K562 (cell line): Measurements from ENCODE around the gene TMEFF2. TPM values are rescaled to one million over a fixed set of nuclear protein-coding genes. Genes with fewer than 3 reads are reported as not detected.

ENCODE experiments used
- ATAC-seq: fragments of 200-7000 bp; cut with Tn5 transposase; 3 replicates; pipeline ENCODE4 v1.9.1; 2020; ENCODE audit warnings: moderate library complexity
- BruUV-seq: library from RNA; stranded (reverse); fragments of 400-500 nt; replicated peaks from 2 replicates; lab custom pipeline; 2021; lab: Mats Ljungman, UMichigan
- CTCF ChIA-PET: fragments of 300-600 bp; formaldehyde crosslinking; extraction: SDS; loops from one replicate; lab custom pipeline; 2021; ENCODE audit warnings: low intra/inter-chr PET ratio; lab: Yijun Ruan, JAX
- POLR2A ChIA-PET: fragments of 300-600, 350-650 bp; sonication (Branson Sonifier 250); formaldehyde crosslinking; extraction: SDS; loops from one replicate; lab custom pipeline; 2021; ENCODE audit warnings: antibody characterized with exemption, inconsistent platforms; lab: Yijun Ruan, JAX
- DNase-seq, 4 experiments: peaks; one replicate each; pipeline versions ENCODE4 v3.0.0 to v3.0.0-alpha.2; 2011 to 2018; ENCODE audit warnings: low spot score in 3 of 4, mixed read lengths in 3 of 4; ENCODE audit errors: extremely low read depth in 1 of 4
- FAIRE-seq: peaks from 2 replicates; lab custom pipeline; 2011; peaks lifted over from hg19 to GRCh38; lab: Jason Lieb, UNC
- H2AFZ ChIP-seq: 2 replicates; pipeline ENCODE4 v1.6.0; 2011; ENCODE audit warnings: low read depth, low read length, control low read depth, inconsistent platforms
- H3K27ac ChIP-seq: fragments of 200-600 bp; 3 replicates; pipeline ENCODE4 v1.8.0; 2011; ENCODE audit warnings: low read depth, mild to moderate bottlenecking, control low read depth, inconsistent platforms, low read length, moderate library complexity, mixed read lengths; ENCODE audit errors: extremely low read depth
- H3K27me3 ChIP-seq, 2 experiments: fragments of 300-600 bp in 1 of 2; 2 replicates in 1 of 2; 3 replicates in 1 of 2; pipeline versions ENCODE4 v1.6.0 to v1.8.0; 2011; ENCODE audit warnings: inconsistent platforms in 2 of 2, low read length in 2 of 2, mild to moderate bottlenecking in 1 of 2, mixed read lengths in 1 of 2, moderate library complexity in 1 of 2; ENCODE audit not compliant: control insufficient read depth in 2 of 2, insufficient read depth in 2 of 2
- H3K36me3 ChIP-seq: fragments of 300-600 bp; 3 replicates; pipeline ENCODE4 v1.8.0; 2011; ENCODE audit warnings: mild to moderate bottlenecking, low read length, inconsistent platforms; ENCODE audit not compliant: control insufficient read depth, insufficient read depth
- H3K4me1 ChIP-seq, 2 experiments: fragments of 200-600 bp in 1 of 2; replicated peaks in 1 of 2; 2 replicates in 1 of 2; 3 replicates in 1 of 2; pipeline versions ENCODE4 v1.5.1 to v1.8.0; 2011; ENCODE audit warnings: inconsistent platforms in 2 of 2, low read length in 2 of 2, mild to moderate bottlenecking in 1 of 2, mixed read lengths in 1 of 2, moderate library complexity in 1 of 2; ENCODE audit not compliant: control insufficient read depth in 2 of 2, insufficient read depth in 2 of 2
- H3K4me2 ChIP-seq: 2 replicates; pipeline ENCODE4 v1.6.1; 2011; ENCODE audit warnings: low read length, control low read depth, inconsistent platforms, mixed read lengths; ENCODE audit not compliant: insufficient read depth
- H3K4me3 ChIP-seq: fragments of 200-600 bp; sonication (generic), shearing (Covaris generic); 2 replicates; pipeline ENCODE4 v1.5.1; 2016; ENCODE audit warnings: control low read depth, inconsistent platforms
- H3K79me2 ChIP-seq: fragments of 200-600 bp; 3 replicates; pipeline ENCODE4 v1.8.0; 2011; ENCODE audit warnings: low read length, inconsistent platforms; ENCODE audit not compliant: control insufficient read depth, insufficient read depth
- H3K9ac ChIP-seq, 2 experiments: 2 replicates each; pipeline versions ENCODE4 v1.6.0 to v1.6.1; 2011; ENCODE audit warnings: low read depth in 2 of 2, low read length in 2 of 2, control low read depth in 1 of 2, inconsistent platforms in 1 of 2, mild to moderate bottlenecking in 1 of 2, mixed read lengths in 1 of 2; ENCODE audit not compliant: insufficient read depth in 1 of 2
- H3K9me1 ChIP-seq: one replicate; pipeline ENCODE4 v1.6.0; 2011; ENCODE audit warnings: inconsistent platforms, mild to moderate bottlenecking, low read length, moderate library complexity; ENCODE audit not compliant: control insufficient read depth, insufficient read depth
- H3K9me3 ChIP-seq: replicated peaks from 2 replicates; pipeline ENCODE4 v1.5.1; 2011; ENCODE audit warnings: low read depth, low read length, inconsistent platforms; ENCODE audit not compliant: control insufficient read depth, insufficient read depth
- H4K20me1 ChIP-seq: replicated peaks from 2 replicates; pipeline ENCODE4 v1.6.1; 2011; ENCODE audit warnings: low read length, inconsistent platforms, mixed read lengths; ENCODE audit not compliant: control insufficient read depth, insufficient read depth
- ARID1B ChIP-seq: fragments of 450-650 bp; IDR thresholded peaks from 2 replicates; pipeline ENCODE4 v1.6.1; 2016; ENCODE audit warnings: antibody characterized with exemption, mild to moderate bottlenecking, inconsistent platforms
- CBFA2T2 ChIP-seq: fragments of 450-650 bp; conservative IDR thresholded peaks from 2 replicates; pipeline ENCODE4 v1.6.1; 2017; ENCODE audit warnings: mild to moderate bottlenecking
- CCNT2 ChIP-seq: IDR thresholded peaks from 2 replicates; pipeline ENCODE4 v1.6.1; 2011; ENCODE audit warnings: borderline replicate concordance, low read depth, mild to moderate bottlenecking, moderate library complexity, mixed read lengths, low read length; ENCODE audit not compliant: insufficient read length; ENCODE audit errors: extremely low read depth
- EP400 ChIP-seq: fragments of 450-650 bp; IDR thresholded peaks from 2 replicates; pipeline ENCODE4 v1.6.1; 2017; ENCODE audit warnings: antibody characterized with exemption, mild to moderate bottlenecking, moderate library complexity
- MAZ ChIP-seq, 2 experiments: fragments of 450-650 bp in 1 of 2; sonication (generic) in 1 of 2; formaldehyde crosslinking; IDR thresholded peaks in 1 of 2; conservative IDR thresholded peaks in 1 of 2; 2 replicates each; pipeline versions ENCODE4 v1.4.0 to v1.5.0; 2020; ENCODE audit warnings: mild to moderate bottlenecking in 1 of 2, missing genetic modification reagents in 1 of 2
- NBN ChIP-seq: fragments of 450-650 bp; IDR thresholded peaks from 2 replicates; pipeline ENCODE4 v1.6.1; 2016; ENCODE audit warnings: low read depth, mild to moderate bottlenecking
- NFE2 ChIP-seq: IDR thresholded peaks from 2 replicates; pipeline ENCODE4 v1.6.1; 2014; ENCODE audit warnings: antibody characterized with exemption, low read depth
- RCOR1 ChIP-seq, 2 experiments: IDR thresholded peaks; 2 replicates each; pipeline ENCODE4 v1.6.1; 2012; ENCODE audit warnings: low read depth in 2 of 2, low read length in 2 of 2, borderline replicate concordance in 1 of 2, improper control_type of control experiment in 1 of 2
- SLC30A9 ChIP-seq: fragments of 250-450 bp; sonication (Bioruptor Pico); IDR thresholded peaks from 2 replicates; pipeline ENCODE4 v1.8.0; 2022; ENCODE audit warnings: mild to moderate bottlenecking, moderate library complexity
- ZBTB7A ChIP-seq: IDR thresholded peaks from 2 replicates; pipeline ENCODE4 v1.6.1; 2011; ENCODE audit warnings: low read depth, mild to moderate bottlenecking, low read length, moderate library complexity, borderline replicate concordance; ENCODE audit not compliant: control insufficient read depth
- ZNF124 ChIP-seq: sonication (generic); formaldehyde crosslinking; IDR thresholded peaks from 2 replicates; pipeline ENCODE4 v1.8.1; 2022; ENCODE audit warnings: missing genetic modification reagents
- WGBS: fragments of 100-300 bp; shearing (Covaris generic); methylation state at CpG from one replicate; pipeline ENCODE4 v1.1.6; 2016; ENCODE audit warnings: low coverage, mixed read lengths; ENCODE audit not compliant: insufficient coverage; ENCODE audit errors: missing lambda C conversion rate; 5-methylcytosine and 5-hydroxymethylcytosine counted together
- in situ Hi-C: fragments of 300-500 bp; cut with MboI; formaldehyde crosslinking; loops from 4 replicates; pipeline ENCODE4 v1.15.0; 2018; ENCODE audit warnings: inconsistent platforms, mixed read lengths
- intact Hi-C: fragments of 100-400 bp; cut with micrococcal nuclease; formaldehyde crosslinking; loops from 2 replicates; pipeline ENCODE4 v1.14.2; 2022
- polyA plus RNA-seq, 8 experiments: library from polyadenylated mRNA; depleted of rRNA in 4 of 8; stranded (reverse) in 5 of 8; unstranded in 3 of 8; fragments of >200 nt; fragmentation: Nextera tagmentation in 2 of 8; fragmentation: Illumina TruSeq in 1 of 8; extraction: Ambion mirVana in 2 of 8; extraction: Trizol in 1 of 8; gene quantifications; 2 replicates each; pipeline versions ENCODE4 v1.2.1 to v1.2.3, GENCODE V29; 2011 to 2014; ENCODE audit warnings: inconsistent platforms in 1 of 8, missing spikeins in 1 of 8
- total RNA-seq, 7 experiments: library from RNA; depleted of rRNA in 6 of 7; stranded (reverse); fragments of >200 nt in 6 of 7; fragmentation: Illumina TruSeq in 2 of 7; extraction: Trizol in 2 of 7; gene quantifications; 2 replicates each; pipeline versions ENCODE4 v1.2.1 to v1.2.3, GENCODE V29; 2011 to 2021; ENCODE audit warnings: low replicate concordance in 1 of 7
- TF ChIP-seq, protein P1 (sequence below): sonication (generic); formaldehyde crosslinking; IDR thresholded peaks from 2 replicates; pipeline ENCODE4 v1.8.0; 2022; ENCODE audit warnings: missing genetic modification reagents, mild to moderate bottlenecking, moderate library complexity, borderline replicate concordance
- TF ChIP-seq, protein P2 (sequence below): fragments of 200-800 bp; sonication (Bioruptor generic); IDR thresholded peaks from 2 replicates; pipeline ENCODE4 v1.6.1; 2017; ENCODE audit warnings: missing genetic modification characterization, missing compliant biosample characterization
- TF ChIP-seq, protein P3 (sequence below): fragments of 250-450 bp; sonication (Bioruptor Pico); IDR thresholded peaks from 2 replicates; pipeline ENCODE4 v1.5.0; 2020; ENCODE audit warnings: mild to moderate bottlenecking, borderline replicate concordance
- TF ChIP-seq, protein P4 (sequence below): sonication (generic); formaldehyde crosslinking; IDR thresholded peaks from 2 replicates; pipeline ENCODE4 v1.8.0; 2022; ENCODE audit warnings: mild to moderate bottlenecking, missing genetic modification reagents

The TMEFF2 gene
- total and polyA plus RNA-seq, 9 of the 15 experiments (the other 6 are each of a cell fraction or from before 2014, with no cell fraction given) = 1.4 TPM; not detected in 8

DNA sequence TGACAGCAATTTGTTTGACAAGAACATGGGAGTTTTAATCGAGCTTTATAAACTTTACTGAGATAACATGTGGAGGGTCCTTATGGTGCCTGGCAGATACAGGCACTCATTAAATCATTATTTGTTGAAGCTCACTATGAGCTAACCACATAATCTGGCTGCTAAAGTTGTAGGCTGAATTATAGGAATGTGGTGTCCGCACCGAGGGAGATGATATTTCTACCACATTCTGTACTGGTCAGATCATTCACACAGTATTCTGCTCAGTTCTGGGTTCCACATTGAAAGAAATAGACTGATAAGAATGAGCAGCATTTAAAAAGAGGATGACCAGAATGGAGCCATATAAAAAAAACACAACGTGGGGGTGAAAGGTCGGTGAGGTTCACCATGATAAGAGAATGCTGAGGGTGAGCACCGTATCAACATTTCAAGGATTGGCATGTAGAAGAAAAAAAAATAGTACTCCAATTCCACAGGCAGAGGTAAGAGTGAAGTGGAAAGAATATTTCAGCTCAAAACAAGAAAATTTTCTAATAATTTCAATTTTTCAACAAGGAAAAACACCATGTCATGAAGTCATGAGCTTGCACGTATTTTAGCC lies 54.4 kb downstream of the TMEFF2 start:
- H3K4me2 ChIP-seq = no peak overlapping the region
- no peaks in the 10 kb centered on the region for H4K20me1 ChIP-seq
- peak; percentile 51 for ATAC-seq
- no peak overlapping the region for H2AFZ ChIP-seq
- H3K4me1 ChIP-seq = peaks cover 0 to 12% of the 10 kb centered on the region in 2 experiments; a peak in 2 of 5 replicates
- H3K9me1 ChIP-seq = no peaks in the 10 kb centered on the region
- no peaks in the 10 kb centered on the region for H3K36me3 ChIP-seq
- in situ Hi-C loops = no loop called here
- ChIA-PET CTCF (no interaction called here), POLR2A (interaction anchor here (1.7 kb wide), 1 partner anchor 9 kb away, joined by 5 read pairs; no protein-coding TSS in a partner anchor)
- intact Hi-C loops = no loop called here
- H3K79me2 ChIP-seq = no peaks in the 10 kb centered on the region
- H3K9ac ChIP-seq = no peak overlapping the region
- H3K4me3 ChIP-seq = no peak overlapping the region
- DNase-seq = peak in 1 of 4 experiments; percentile 19
- 0% methylated on average over 7 of the region's 7 CpGs for WGBS
- no peak for FAIRE-seq
- no peaks in the 10 kb centered on the region for H3K27me3 ChIP-seq
- H3K27ac ChIP-seq = peak overlapping the region; percentile 46; the same call in 2 of the 3 replicates
- peaks cover 5% of the 10 kb centered on the region; the same call in 1 of the 2 replicates for H3K9me3 ChIP-seq
- no TSS peak for BruUV-seq
- TF ChIP-seq, protein P1, sequence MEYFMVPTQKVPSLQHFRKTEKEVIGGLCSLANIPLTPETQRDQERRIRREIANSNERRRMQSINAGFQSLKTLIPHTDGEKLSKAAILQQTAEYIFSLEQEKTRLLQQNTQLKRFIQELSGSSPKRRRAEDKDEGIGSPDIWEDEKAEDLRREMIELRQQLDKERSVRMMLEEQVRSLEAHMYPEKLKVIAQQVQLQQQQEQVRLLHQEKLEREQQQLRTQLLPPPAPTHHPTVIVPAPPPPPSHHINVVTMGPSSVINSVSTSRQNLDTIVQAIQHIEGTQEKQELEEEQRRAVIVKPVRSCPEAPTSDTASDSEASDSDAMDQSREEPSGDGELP = no peak
- 0 out of 2 replicates have a peak, but pooled peaks have one; percentile 1 for TF ChIP-seq CBFA2T2
- peak; percentile 47; the same call in 1 of the 2 replicates for TF ChIP-seq ARID1B
- no peak for TF ChIP-seq CCNT2
- no peak for TF ChIP-seq ZBTB7A
- no peak for TF ChIP-seq RCOR1 (IDR thresholded peaks at IDR 0.05; ENCODE audit: borderline replicate concordance in 1 of 2, low read depth in 2 of 2, low read length in 2 of 2)
- no peak for TF ChIP-seq EP400
- TF ChIP-seq MAZ (CRISPR knock-in tag; conservative IDR thresholded peaks at IDR 0.05 in 1 of 2, IDR thresholded peaks at IDR 0.05 in 1 of 2) = no peak
- TF ChIP-seq, protein P2, sequence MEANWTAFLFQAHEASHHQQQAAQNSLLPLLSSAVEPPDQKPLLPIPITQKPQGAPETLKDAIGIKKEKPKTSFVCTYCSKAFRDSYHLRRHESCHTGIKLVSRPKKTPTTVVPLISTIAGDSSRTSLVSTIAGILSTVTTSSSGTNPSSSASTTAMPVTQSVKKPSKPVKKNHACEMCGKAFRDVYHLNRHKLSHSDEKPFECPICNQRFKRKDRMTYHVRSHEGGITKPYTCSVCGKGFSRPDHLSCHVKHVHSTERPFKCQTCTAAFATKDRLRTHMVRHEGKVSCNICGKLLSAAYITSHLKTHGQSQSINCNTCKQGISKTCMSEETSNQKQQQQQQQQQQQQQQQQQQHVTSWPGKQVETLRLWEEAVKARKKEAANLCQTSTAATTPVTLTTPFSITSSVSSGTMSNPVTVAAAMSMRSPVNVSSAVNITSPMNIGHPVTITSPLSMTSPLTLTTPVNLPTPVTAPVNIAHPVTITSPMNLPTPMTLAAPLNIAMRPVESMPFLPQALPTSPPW (CRISPR knock-in tag) = no peak
- no peak for TF ChIP-seq SLC30A9 (CRISPR knock-in tag)
- no peak for TF ChIP-seq NFE2
- TF ChIP-seq ZNF124 (CRISPR knock-in tag) = no peak
- no peak for TF ChIP-seq NBN
- TF ChIP-seq, protein P3, sequence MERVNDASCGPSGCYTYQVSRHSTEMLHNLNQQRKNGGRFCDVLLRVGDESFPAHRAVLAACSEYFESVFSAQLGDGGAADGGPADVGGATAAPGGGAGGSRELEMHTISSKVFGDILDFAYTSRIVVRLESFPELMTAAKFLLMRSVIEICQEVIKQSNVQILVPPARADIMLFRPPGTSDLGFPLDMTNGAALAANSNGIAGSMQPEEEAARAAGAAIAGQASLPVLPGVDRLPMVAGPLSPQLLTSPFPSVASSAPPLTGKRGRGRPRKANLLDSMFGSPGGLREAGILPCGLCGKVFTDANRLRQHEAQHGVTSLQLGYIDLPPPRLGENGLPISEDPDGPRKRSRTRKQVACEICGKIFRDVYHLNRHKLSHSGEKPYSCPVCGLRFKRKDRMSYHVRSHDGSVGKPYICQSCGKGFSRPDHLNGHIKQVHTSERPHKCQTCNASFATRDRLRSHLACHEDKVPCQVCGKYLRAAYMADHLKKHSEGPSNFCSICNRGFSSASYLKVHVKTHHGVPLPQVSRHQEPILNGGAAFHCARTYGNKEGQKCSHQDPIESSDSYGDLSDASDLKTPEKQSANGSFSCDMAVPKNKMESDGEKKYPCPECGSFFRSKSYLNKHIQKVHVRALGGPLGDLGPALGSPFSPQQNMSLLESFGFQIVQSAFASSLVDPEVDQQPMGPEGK = no peak
- TF ChIP-seq, protein P4, sequence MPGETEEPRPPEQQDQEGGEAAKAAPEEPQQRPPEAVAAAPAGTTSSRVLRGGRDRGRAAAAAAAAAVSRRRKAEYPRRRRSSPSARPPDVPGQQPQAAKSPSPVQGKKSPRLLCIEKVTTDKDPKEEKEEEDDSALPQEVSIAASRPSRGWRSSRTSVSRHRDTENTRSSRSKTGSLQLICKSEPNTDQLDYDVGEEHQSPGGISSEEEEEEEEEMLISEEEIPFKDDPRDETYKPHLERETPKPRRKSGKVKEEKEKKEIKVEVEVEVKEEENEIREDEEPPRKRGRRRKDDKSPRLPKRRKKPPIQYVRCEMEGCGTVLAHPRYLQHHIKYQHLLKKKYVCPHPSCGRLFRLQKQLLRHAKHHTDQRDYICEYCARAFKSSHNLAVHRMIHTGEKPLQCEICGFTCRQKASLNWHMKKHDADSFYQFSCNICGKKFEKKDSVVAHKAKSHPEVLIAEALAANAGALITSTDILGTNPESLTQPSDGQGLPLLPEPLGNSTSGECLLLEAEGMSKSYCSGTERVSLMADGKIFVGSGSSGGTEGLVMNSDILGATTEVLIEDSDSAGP (CRISPR knock-in tag) = no peak
